Measurements from ENCODE around the gene CFAP74. TPM values are rescaled to one million over a fixed set of nuclear protein-coding genes. Genes with fewer than 3 reads are reported as not detected.

The CFAP74 gene
- total and polyA plus RNA-seq, 9 of the 15 experiments (the other 6 are each of a cell fraction or from before 2014, with no cell fraction given): 0.03 to 0.15 (median 0.05) TPM; not detected in 6

GRCh38 chr1:2018217-2019171 is 14.9 kb upstream of the CFAP74 start (continued):
- TF ChIP-seq KLF13 (tag; IDR thresholded peaks at IDR 0.05; ENCODE audit: borderline replicate concordance, low read depth) (no peak), TFE3 (CRISPR knock-in tag; IDR thresholded peaks at IDR 0.05) (no peak), ZNF668 (CRISPR knock-in tag; IDR thresholded peaks at IDR 0.05) (no peak)

GRCh38 chr1:2016123-2016522 is 12.5 kb upstream of the CFAP74 start:
- no peaks in the 10 kb centered on the region for H3K9me1 ChIP-seq (ENCODE audit: control insufficient read depth, insufficient read depth, low read length)
- peaks cover 74 to 92% of the 10 kb centered on the region in 2 experiments for H3K27me3 ChIP-seq (ENCODE audit: control insufficient read depth in 2 of 2, insufficient read depth in 2 of 2, low read length in 2 of 2)
- WGBS (ENCODE audit: insufficient coverage, low coverage, missing lambda C conversion rate): 0% methylated on average over 9 of the region's 9 CpGs
- no peak for DNase-seq (ENCODE audit: extremely low read depth in 1 of 4, low spot score in 3 of 4)
- peaks cover 24% of the 10 kb centered on the region; the same call in 1 of the 2 replicates for H4K20me1 ChIP-seq (replicated peaks; ENCODE audit: control insufficient read depth, insufficient read depth, low read length)
- CTCF ChIA-PET (ENCODE audit: low intra/inter-chr PET ratio): no interaction called here
- no TSS peak for BruUV-seq (replicated peaks)
- H3K9me3 ChIP-seq (replicated peaks; ENCODE audit: control insufficient read depth, insufficient read depth, low read depth, low read length): no peaks in the 10 kb centered on the region
- FAIRE-seq: no peak
- POLR2A ChIA-PET: interaction anchor here (0.6 to 1.7 kb wide), 3 partner anchors 8 to 15 kb away, joined by 3 to 5 read pairs (median 4); no protein-coding TSS in a partner anchor
- H3K4me2 ChIP-seq (ENCODE audit: insufficient read depth, low read length): no peak overlapping the region
- no peak overlapping the region for H2AFZ ChIP-seq (ENCODE audit: low read depth, low read length)
- no peak overlapping the region for H3K9ac ChIP-seq (ENCODE audit: insufficient read depth in 1 of 2, low read depth in 2 of 2, low read length in 2 of 2)
- intact Hi-C loops (cut with micrococcal nuclease): no loop called here
- no peaks in the 10 kb centered on the region for H3K79me2 ChIP-seq (ENCODE audit: control insufficient read depth, insufficient read depth, low read length)
- peaks cover 0 to 15% of the 10 kb centered on the region in 2 experiments; a peak in 1 of 5 replicates for H3K4me1 ChIP-seq (replicated peaks in 1 of 2; ENCODE audit: control insufficient read depth in 2 of 2, insufficient read depth in 2 of 2, low read length in 2 of 2)
- H3K36me3 ChIP-seq (ENCODE audit: control insufficient read depth, insufficient read depth, low read length): no peaks in the 10 kb centered on the region
- no peak for ATAC-seq
- in situ Hi-C loops (cut with MboI): no loop called here
- no peak overlapping the region for H3K4me3 ChIP-seq
- H3K27ac ChIP-seq (ENCODE audit: extremely low read depth, low read depth, low read length): no peak overlapping the region
- TF ChIP-seq HNRNPK (IDR thresholded peaks at IDR 0.05; ENCODE audit: low read depth, low read length, poor library complexity, severe bottlenecking): no peak
- TF ChIP-seq XRCC4 (IDR thresholded peaks at IDR 0.05; ENCODE audit: extremely low read depth, insufficient read depth, insufficient read length): no peak
- TF ChIP-seq DDX20 (tag; IDR thresholded peaks at IDR 0.05; ENCODE audit: low read depth): no peak
- TF ChIP-seq MCM7 (IDR thresholded peaks at IDR 0.05): no peak
- no peak for TF ChIP-seq ZNF449 (CRISPR knock-in tag; IDR thresholded peaks at IDR 0.05)
- TF ChIP-seq UBTF (IDR thresholded peaks at IDR 0.05; ENCODE audit: borderline replicate concordance in 1 of 2, low read depth in 2 of 2, low read length in 2 of 2): no peak
- TF ChIP-seq E4F1 (CRISPR knock-in tag; IDR thresholded peaks at IDR 0.05; ENCODE audit: borderline replicate concordance): no peak
